ENCODE measurements around the gene GAS6.

Gene GAS6

GRCh38 chr13:113770937-113771336, 92.9 kb downstream of the GAS6 start:
- DNase-seq (ENCODE audit: low spot score) = no peak

Data from activated CD4-positive, alpha-beta T cell treated with anti-CD3 and anti-CD28 coated beads, Interleukin-2, Interleukin-4, amounts not matched to agents 100 ng/mL and 50 ng/mL, durations not matched to agents 16 hours and 8 hours (primary cell).